Mesodermal cell (in vitro differentiated cells): ENCODE measurements around the gene NOTCH1.

ENCODE experiments used
- H3K27ac ChIP-seq: 2 replicates; pipeline ENCODE4 v1.7.0; 2013; ENCODE audit warnings: mild to moderate bottlenecking, low read depth, low read length, moderate library complexity; ENCODE audit not compliant: severe bottlenecking
- H3K36me3 ChIP-seq: 2 replicates; pipeline ENCODE4 v1.7.1; 2013; ENCODE audit warnings: mild to moderate bottlenecking, low read length, moderate library complexity; ENCODE audit not compliant: control insufficient read depth, insufficient read depth
- H3K4me1 ChIP-seq: one replicate; pipeline ENCODE4 v1.7.1; 2013; ENCODE audit warnings: mild to moderate bottlenecking, low read length; ENCODE audit not compliant: insufficient read depth, control insufficient read depth, poor library complexity, severe bottlenecking
- H3K4me3 ChIP-seq: 2 replicates; pipeline ENCODE4 v1.7.0; 2013; ENCODE audit warnings: low read length, control low read depth, mild to moderate bottlenecking; ENCODE audit not compliant: insufficient read depth, poor library complexity, severe bottlenecking; ENCODE audit errors: extremely low read depth
- H3K9me3 ChIP-seq: 2 replicates; pipeline ENCODE4 v1.7.1; 2013; ENCODE audit warnings: mild to moderate bottlenecking, low read length, moderate library complexity; ENCODE audit not compliant: control insufficient read depth
- WGBS, 2 experiments: methylation state at CpG; one replicate each; pipeline ENCODE4 v1.1.5; 2013; ENCODE audit warnings: missing lambda C conversion rate in 2 of 2; ENCODE audit not compliant: insufficient coverage in 2 of 2; 5-methylcytosine and 5-hydroxymethylcytosine counted together

The NOTCH1 gene

GRCh38 chr9:136474021-136474640 is 71.7 kb downstream of the NOTCH1 start:
- WGBS, 2 experiments = 90 to 92% methylated on average over 25 to 26 of the region's 27 CpGs
- Histone ChIP-seq H3K36me3 (peaks cover 99% of the 10 kb centered on the region), H3K4me1 (no peaks in the 10 kb centered on the region), H3K27ac (no peak overlapping the region), H3K4me3 (no peak overlapping the region), H3K9me3 (no peaks in the 10 kb centered on the region)

- peaks cover 96% of the 10 kb centered on the region for H3K36me3 ChIP-seq
- H3K4me3 ChIP-seq = no peak overlapping the region
- H3K27ac ChIP-seq = no peak overlapping the region
- no peaks in the 10 kb centered on the region for H3K4me1 ChIP-seq
- 98% methylated on average over 14 of the region's 14 CpGs for WGBS, 2 experiments
- no peaks in the 10 kb centered on the region for H3K9me3 ChIP-seq
Observed at GRCh38 chr9:136473354-136473721, 72.5 kb downstream of the NOTCH1 start.

DNA sequence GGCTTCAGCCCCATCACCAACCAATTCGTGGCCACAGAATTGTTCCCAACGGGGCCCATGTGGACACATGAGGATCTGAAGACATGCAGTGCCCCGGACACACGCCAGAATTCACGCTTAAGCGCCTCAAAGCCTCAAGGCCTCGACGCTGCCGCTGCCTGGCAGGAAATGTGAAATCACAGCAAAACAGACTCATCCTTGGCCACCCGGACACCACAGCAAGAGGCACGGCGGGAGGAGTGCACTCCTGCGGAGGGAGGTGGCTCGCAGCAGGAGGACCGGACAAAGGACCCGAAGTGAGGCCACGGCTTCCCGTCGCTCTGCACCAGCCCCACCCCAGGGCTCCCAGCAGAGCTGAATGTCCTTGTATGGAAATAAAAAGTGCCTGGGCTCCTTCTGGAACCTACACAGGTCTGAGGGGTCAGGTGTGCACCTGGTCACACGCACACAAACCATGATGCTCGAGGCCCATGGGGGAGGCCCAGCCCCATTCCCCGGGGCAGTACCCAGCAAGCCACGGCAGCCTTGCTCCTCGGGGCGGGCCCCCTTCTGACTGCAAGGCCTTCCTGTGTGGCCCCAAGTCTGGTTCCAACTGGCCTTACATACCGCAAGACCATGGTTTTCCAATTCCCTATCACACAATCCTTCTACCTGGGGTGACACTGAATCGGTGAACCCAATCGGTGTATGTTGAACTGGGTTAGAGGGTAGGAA is 73.1 kb downstream of the NOTCH1 start:
- H3K4me1 ChIP-seq = no peaks in the 10 kb centered on the region
- no peaks in the 10 kb centered on the region for H3K9me3 ChIP-seq
- H3K36me3 ChIP-seq = peaks cover 97% of the 10 kb centered on the region
- H3K27ac ChIP-seq = no peak overlapping the region
- no peak overlapping the region for H3K4me3 ChIP-seq
- WGBS, 2 experiments = 97 to 98% methylated on average over 24 to 25 of the region's 28 CpGs

GRCh38 chr9:136471802-136472487 is 73.9 kb downstream of the NOTCH1 start:
- H3K4me1 ChIP-seq = no peaks in the 10 kb centered on the region
- 93 to 98% methylated on average over 12 to 19 of the region's 19 CpGs for WGBS, 2 experiments

GRCh38 chr9:136470792-136471469 is 74.9 kb downstream of the NOTCH1 start:
- no peak overlapping the region for H3K27ac ChIP-seq
- no peak overlapping the region for H3K4me3 ChIP-seq
- 96 to 99% methylated on average over 7 to 11 of the region's 12 CpGs for WGBS, 2 experiments
- H3K36me3 ChIP-seq = peaks cover 97% of the 10 kb centered on the region
- no peaks in the 10 kb centered on the region for H3K9me3 ChIP-seq
- H3K4me1 ChIP-seq = no peaks in the 10 kb centered on the region

More at GRCh38 chr9:136471802-136472487, 73.9 kb downstream of the NOTCH1 start:
- Histone ChIP-seq H3K27ac (no peak overlapping the region), H3K9me3 (no peaks in the 10 kb centered on the region), H3K4me3 (no peak overlapping the region), H3K36me3 (peaks cover 97% of the 10 kb centered on the region)

- no peak overlapping the region for H3K27ac ChIP-seq
- no peak overlapping the region for H3K4me3 ChIP-seq
- H3K9me3 ChIP-seq = no peaks in the 10 kb centered on the region
- peaks cover 97% of the 10 kb centered on the region for H3K36me3 ChIP-seq
- H3K4me1 ChIP-seq = no peaks in the 10 kb centered on the region
- WGBS, 2 experiments = 97 to 98% methylated on average over 11 of the region's 11 CpGs
Observed at GRCh38 chr9:136470356-136470755, 75.5 kb downstream of the NOTCH1 start.

- 98% methylated on average over 11 to 15 of the region's 15 CpGs for WGBS, 2 experiments
- peaks cover 97% of the 10 kb centered on the region for H3K36me3 ChIP-seq
- no peak overlapping the region for H3K27ac ChIP-seq
- no peaks in the 10 kb centered on the region for H3K4me1 ChIP-seq
- no peak overlapping the region for H3K4me3 ChIP-seq
- H3K9me3 ChIP-seq = no peaks in the 10 kb centered on the region
Observed at GRCh38 chr9:136467766-136468165, 78.1 kb downstream of the NOTCH1 start.

DNA sequence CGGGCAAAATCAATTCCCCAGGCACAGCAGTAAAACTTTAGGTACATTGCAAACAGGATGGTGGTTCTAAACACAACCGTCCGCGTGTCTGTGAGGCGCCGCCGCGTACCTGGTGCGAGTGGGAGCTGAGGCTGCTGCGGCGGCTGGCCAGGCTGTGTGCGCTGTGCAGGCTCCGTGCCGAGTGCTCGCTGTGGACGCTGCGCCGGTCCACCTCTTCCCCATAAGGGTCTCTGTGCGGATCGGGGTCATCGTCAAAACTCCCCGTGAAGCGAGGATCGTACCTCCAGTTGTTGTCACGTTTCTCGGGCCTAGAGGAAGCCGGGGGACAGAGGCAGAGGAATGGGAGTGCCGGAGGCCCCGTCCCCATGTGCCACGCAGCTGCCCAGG is 79.7 kb downstream of the NOTCH1 start:
- WGBS, 2 experiments = 97 to 98% methylated on average over 30 of the region's 30 CpGs
- H3K27ac ChIP-seq = no peak overlapping the region
- H3K4me1 ChIP-seq = no peaks in the 10 kb centered on the region
- H3K36me3 ChIP-seq = peaks cover 97% of the 10 kb centered on the region
- no peaks in the 10 kb centered on the region for H3K9me3 ChIP-seq
- no peak overlapping the region for H3K4me3 ChIP-seq

DNA sequence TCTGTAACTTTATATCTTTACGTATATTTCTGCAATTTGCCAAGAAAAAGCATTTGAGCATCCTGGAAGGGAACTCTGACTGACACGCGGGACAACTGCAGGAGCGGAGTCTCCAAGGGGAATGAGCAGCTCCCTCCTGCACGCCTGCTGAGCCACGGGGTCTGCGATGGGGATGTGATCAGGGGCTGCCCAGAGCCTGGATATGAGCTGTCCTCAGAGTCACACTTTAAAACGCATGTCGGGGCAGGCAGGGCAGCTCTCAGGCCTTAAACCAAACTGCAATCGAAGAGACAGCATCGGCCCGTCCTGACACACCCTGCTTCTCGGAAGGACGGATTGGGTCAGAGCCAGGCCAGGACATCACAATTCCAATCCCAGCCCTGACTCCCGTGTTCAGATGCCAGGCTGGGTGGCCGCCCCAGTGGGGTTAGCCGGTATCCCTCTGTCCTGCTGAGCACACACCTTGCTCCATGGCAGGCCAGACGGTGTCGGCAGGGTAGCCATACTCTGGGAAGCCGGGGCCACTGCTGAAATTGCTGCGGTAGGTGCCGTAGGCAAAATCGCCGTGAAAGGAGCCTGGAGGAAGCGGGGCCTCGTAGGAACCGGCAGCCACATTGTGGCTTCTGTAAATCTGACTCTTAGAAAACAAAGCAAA is 80.2 kb downstream of the NOTCH1 start:
- Histone ChIP-seq H3K36me3 (peaks cover 97% of the 10 kb centered on the region), H3K4me1 (no peaks in the 10 kb centered on the region), H3K27ac (no peak overlapping the region), H3K9me3 (no peaks in the 10 kb centered on the region), H3K4me3 (no peak overlapping the region)
- 95 to 98% methylated on average over 27 of the region's 27 CpGs for WGBS, 2 experiments

DNA sequence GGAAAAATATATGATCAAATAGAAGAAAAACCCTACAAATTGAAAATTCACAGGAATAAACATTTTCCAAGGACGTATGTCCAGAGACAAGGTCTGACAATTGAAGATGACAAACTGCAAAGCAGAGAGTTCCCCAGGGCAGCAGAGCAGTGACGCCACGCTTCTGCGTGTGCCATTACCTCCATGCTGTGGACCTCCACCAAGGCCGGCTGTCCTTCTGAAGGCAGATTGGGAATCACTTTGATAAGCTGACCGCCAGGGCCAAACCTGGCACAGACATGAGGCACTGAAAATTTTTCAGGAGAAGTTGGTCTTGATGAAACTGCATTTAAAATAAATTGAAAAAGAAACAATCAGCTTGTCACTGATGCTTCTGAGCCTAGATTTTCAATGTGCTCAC is 81.6 kb downstream of the NOTCH1 start:
- H3K36me3 ChIP-seq = peaks cover 96% of the 10 kb centered on the region
- no peaks in the 10 kb centered on the region for H3K9me3 ChIP-seq
- 96 to 100% methylated on average over 6 of the region's 6 CpGs for WGBS, 2 experiments
- no peaks in the 10 kb centered on the region for H3K4me1 ChIP-seq
- no peak overlapping the region for H3K27ac ChIP-seq
- H3K4me3 ChIP-seq = no peak overlapping the region
